CD4-positive, alpha-beta T cell treated with Interleukin-15 for 4 hours (primary cell): ENCODE results near the gene EMC10.

Source experiments
- DNase-seq: peaks from one replicate; pipeline ENCODE4 v3.0.0-alpha.2; 2020; ENCODE audit warnings: low spot score

The EMC10 gene

GRCh38 chr19:50496189-50497021 is 20.1 kb downstream of the EMC10 start:
- no peak for DNase-seq

GRCh38 chr19:50497022-50497405 is 20.7 kb downstream of the EMC10 start:
- DNase-seq = no peak

GRCh38 chr19:50498219-50499056 is 22.1 kb downstream of the EMC10 start:
- DNase-seq = no peak

- no peak for DNase-seq
Observed at GRCh38 chr19:50500060-50500752, 23.9 kb downstream of the EMC10 start.

- no peak for DNase-seq
Observed at GRCh38 chr19:50500753-50501151, 24.4 kb downstream of the EMC10 start.

GRCh38 chr19:50501186-50501567 is 24.9 kb downstream of the EMC10 start:
- DNase-seq = no peak

GRCh38 chr19:50501568-50502475 is 25.5 kb downstream of the EMC10 start:
- no peak for DNase-seq

- no peak for DNase-seq
Observed at GRCh38 chr19:50505856-50506611, 29.7 kb downstream of the EMC10 start.

- DNase-seq = no peak
Observed at GRCh38 chr19:50506700-50507099, 30.4 kb downstream of the EMC10 start.

- DNase-seq = no peak
Observed at GRCh38 chr19:50507376-50507775, 31.1 kb downstream of the EMC10 start.

- no peak for DNase-seq
Observed at GRCh38 chr19:50508843-50509190, 32.5 kb downstream of the EMC10 start.

GRCh38 chr19:50509366-50509765 is 33.1 kb downstream of the EMC10 start:
- no peak for DNase-seq

GRCh38 chr19:50510121-50510670 is 33.9 kb downstream of the EMC10 start:
- DNase-seq = no peak

- DNase-seq = no peak
Observed at GRCh38 chr19:50510700-50511068, 34.4 kb downstream of the EMC10 start.

- peak; percentile 97 for DNase-seq
Observed at GRCh38 chr19:50511069-50511822, 34.9 kb downstream of the EMC10 start, which contains the start of gene JOSD2. Gene JOSD2 (minus strand): TSS chr19:50511191. CDS start chr19:50510431, 760 bp downstream.

- DNase-seq = no peak
Observed at GRCh38 chr19:50512112-50512998, 36.0 kb downstream of the EMC10 start.

- no peak for DNase-seq
Observed at GRCh38 chr19:50512999-50513745, 36.9 kb downstream of the EMC10 start.

- no peak for DNase-seq
Observed at GRCh38 chr19:50513746-50514345, 37.5 kb downstream of the EMC10 start, which contains the start of gene ASPDH. Gene ASPDH (minus strand): TSS chr19:50513913. CDS start chr19:50513823, 90 bp downstream.
